Mesenchymal stem cell (in vitro differentiated cells and primary cell): ENCODE data around the gene GULP1.
"Not testable (repeated sequence)": the region's sequence is repeated elsewhere in the genome, so short reads cannot be mapped to it uniquely, and the experiment has no call there.

Source experiments
- DNase-seq: peaks from one replicate; pipeline ENCODE4 v3.0.0-alpha.2; 2013
- H2AFZ ChIP-seq: one replicate; pipeline ENCODE4 v1.6.1; 2013; ENCODE audit warnings: low read depth, mild to moderate bottlenecking, control low read depth, inconsistent platforms, low read length, moderate library complexity
- H2AK5ac ChIP-seq: 2 replicates; pipeline ENCODE4 v1.6.1; 2013; ENCODE audit warnings: low read length, moderate library complexity, mild to moderate bottlenecking, inconsistent platforms; ENCODE audit not compliant: severe bottlenecking
- H2BK120ac ChIP-seq: one replicate; pipeline ENCODE4 v1.6.1; 2013; ENCODE audit warnings: low read depth, mild to moderate bottlenecking, inconsistent platforms, low read length, moderate library complexity
- H2BK12ac ChIP-seq, 2 experiments: one replicate each; pipeline ENCODE4 v1.6.1; 2013; ENCODE audit warnings: inconsistent platforms in 2 of 2, low read length in 2 of 2, mild to moderate bottlenecking in 2 of 2, moderate library complexity in 2 of 2, control low read depth in 1 of 2
- H2BK15ac ChIP-seq: one replicate; pipeline ENCODE4 v1.6.1; 2013; ENCODE audit warnings: mild to moderate bottlenecking, low read depth, inconsistent platforms; ENCODE audit not compliant: poor library complexity, severe bottlenecking
- H2BK5ac ChIP-seq: 2 replicates; pipeline ENCODE4 v1.6.1; 2013; ENCODE audit warnings: low read depth, mild to moderate bottlenecking, low read length, control low read depth, inconsistent platforms; ENCODE audit not compliant: poor library complexity, severe bottlenecking
- H3K14ac ChIP-seq, 2 experiments: one replicate each; pipeline ENCODE4 v1.6.1; 2013; ENCODE audit warnings: inconsistent platforms in 2 of 2, low read length in 2 of 2, control low read depth in 1 of 2, mild to moderate bottlenecking in 1 of 2, moderate library complexity in 1 of 2
- H3K18ac ChIP-seq, 2 experiments: one replicate each; pipeline ENCODE4 v1.6.1; 2013; ENCODE audit warnings: inconsistent platforms in 2 of 2, low read length in 2 of 2, control low read depth in 1 of 2, low read depth in 1 of 2, mild to moderate bottlenecking in 1 of 2
- H3K23ac ChIP-seq, 2 experiments: one replicate each; pipeline ENCODE4 v1.6.1; 2013; ENCODE audit warnings: inconsistent platforms in 2 of 2, low read length in 2 of 2, mild to moderate bottlenecking in 2 of 2, moderate library complexity in 2 of 2, control low read depth in 1 of 2
- H3K27ac ChIP-seq: 2 replicates; pipeline ENCODE4 v1.5.1; 2013; ENCODE audit warnings: mild to moderate bottlenecking, moderate library complexity, low read length, control low read depth, inconsistent platforms; ENCODE audit not compliant: poor library complexity, severe bottlenecking
- H3K27me3 ChIP-seq, 2 experiments: 2 replicates each; pipeline versions ENCODE4 v1.6.1 to v1.7.0; 2013; ENCODE audit warnings: low read length in 2 of 2, mild to moderate bottlenecking in 2 of 2, moderate library complexity in 2 of 2, control low read depth in 1 of 2, inconsistent platforms in 1 of 2; ENCODE audit not compliant: control insufficient read depth in 1 of 2, insufficient read depth in 1 of 2
- H3K36me3 ChIP-seq, 2 experiments: 2 replicates each; pipeline versions ENCODE4 v1.6.1 to v1.7.0; 2013; ENCODE audit warnings: low read length in 2 of 2, control low read depth in 1 of 2, inconsistent platforms in 1 of 2, low read depth in 1 of 2, mild to moderate bottlenecking in 1 of 2; ENCODE audit not compliant: insufficient read depth in 2 of 2, control insufficient read depth in 1 of 2
- H3K4ac ChIP-seq, 2 experiments: one replicate each; pipeline ENCODE4 v1.6.1; 2013; ENCODE audit warnings: inconsistent platforms in 2 of 2, low read length in 2 of 2, mild to moderate bottlenecking in 2 of 2, moderate library complexity in 2 of 2, control low read depth in 1 of 2, low read depth in 1 of 2
- H3K4me1 ChIP-seq: 2 replicates; pipeline ENCODE4 v1.6.1; 2013; ENCODE audit warnings: low read depth, low read length, control low read depth; ENCODE audit not compliant: control insufficient read depth, insufficient read depth
- H3K4me2 ChIP-seq: 2 replicates; pipeline ENCODE4 v1.6.1; 2013; ENCODE audit warnings: low read length, mild to moderate bottlenecking, inconsistent platforms; ENCODE audit not compliant: poor library complexity, severe bottlenecking
- H3K4me3 ChIP-seq, 2 experiments: 2 replicates each; pipeline versions ENCODE4 v1.5.1 to v1.7.0; 2013; ENCODE audit warnings: low read length in 2 of 2, mild to moderate bottlenecking in 2 of 2, control low read depth in 1 of 2, low read depth in 1 of 2; ENCODE audit not compliant: insufficient read depth in 1 of 2
- H3K79me1 ChIP-seq: replicated peaks from 2 replicates; pipeline ENCODE4 v1.6.1; 2013; ENCODE audit warnings: mild to moderate bottlenecking, control low read depth, low read length, inconsistent platforms; ENCODE audit not compliant: poor library complexity, severe bottlenecking
- H3K9ac ChIP-seq: 2 replicates; pipeline ENCODE4 v1.7.0; 2013; ENCODE audit warnings: mild to moderate bottlenecking, low read length, moderate library complexity
- H3K9me3 ChIP-seq: 2 replicates; pipeline ENCODE4 v1.7.0; 2013; ENCODE audit warnings: mild to moderate bottlenecking, low read length; ENCODE audit not compliant: control insufficient read depth
- H4K8ac ChIP-seq: one replicate; pipeline ENCODE4 v1.6.1; 2013; ENCODE audit warnings: inconsistent platforms, mild to moderate bottlenecking, low read length, moderate library complexity
- H4K91ac ChIP-seq: one replicate; pipeline ENCODE4 v1.6.1; 2013; ENCODE audit warnings: mild to moderate bottlenecking, low read length, inconsistent platforms
- WGBS: methylation state at CpG from one replicate; pipeline ENCODE4 v1.1.7; 2013; ENCODE audit warnings: mixed read lengths; 5-methylcytosine and 5-hydroxymethylcytosine counted together

Gene GULP1

GRCh38 chr2:188459061-188459460 is 167.4 kb downstream of the GULP1 start:
- Histone ChIP-seq H3K36me3 (no peaks in the 10 kb centered on the region), H2AK5ac (no peak overlapping the region), H3K9ac (no peak overlapping the region), H4K8ac (no peak overlapping the region), H2BK12ac (no peak overlapping the region), H3K27me3 (no peaks in the 10 kb centered on the region), H4K91ac (no peak overlapping the region), H2BK120ac (no peak overlapping the region), H3K18ac (no peak overlapping the region), H3K4me2 (no peak overlapping the region), H3K23ac (no peak overlapping the region), H2BK15ac (no peak overlapping the region), H3K4me3 (no peak overlapping the region), H3K4ac (no peak overlapping the region), H3K27ac (no peak overlapping the region), H3K9me3 (no peaks in the 10 kb centered on the region), H2BK5ac (no peak overlapping the region), H3K4me1 (no peaks in the 10 kb centered on the region), H3K14ac (no peak overlapping the region), H2AFZ (no peak overlapping the region), H3K79me1 (peaks cover 14% of the 10 kb centered on the region)
- DNase-seq, result no peak
- 100% methylated on average over 1 of the region's 2 CpGs for WGBS

GRCh38 chr2:188466078-188466477 is 174.4 kb downstream of the GULP1 start:
- peaks cover 16% of the 10 kb centered on the region for H3K79me1 ChIP-seq
- H3K4ac ChIP-seq, H2AK5ac ChIP-seq, H3K4me3 ChIP-seq, H4K8ac ChIP-seq, H3K9me3 ChIP-seq, H2BK5ac ChIP-seq, H4K91ac ChIP-seq, H3K4me1 ChIP-seq, H3K36me3 ChIP-seq, H3K4me2 ChIP-seq, H2BK12ac ChIP-seq, H3K9ac ChIP-seq, H3K23ac ChIP-seq, H2AFZ ChIP-seq, H3K27ac ChIP-seq, H3K18ac ChIP-seq, H3K27me3 ChIP-seq, H3K14ac ChIP-seq, H2BK15ac ChIP-seq, H2BK120ac ChIP-seq: not testable (repeated sequence)
- peak; percentile 13 for DNase-seq
- WGBS, result 63% methylated on average over 1 of the region's 3 CpGs

DNA sequence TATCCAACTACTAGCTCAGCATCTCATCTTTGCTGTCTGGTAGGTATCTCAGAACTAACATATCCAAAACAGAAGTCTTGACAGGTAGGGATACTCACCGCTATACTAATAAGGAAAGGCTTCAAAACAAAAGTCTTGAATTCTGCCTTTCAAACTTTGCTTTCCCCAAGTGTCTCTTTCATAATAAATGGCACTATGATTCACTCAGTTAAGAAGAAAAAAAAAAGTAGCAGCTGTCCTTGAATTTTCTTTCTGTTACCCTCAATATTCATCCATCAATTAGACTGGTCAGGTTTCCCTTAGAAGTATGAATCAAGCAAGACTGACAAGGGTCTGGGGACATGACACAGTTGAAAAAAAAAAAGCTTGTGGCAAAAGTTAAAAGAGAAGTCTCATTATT is 175.1 kb downstream of the GULP1 start:
- H3K9me3 ChIP-seq, result peaks cover 5% of the 10 kb centered on the region
- H3K9ac ChIP-seq, result no peak overlapping the region
- H3K14ac ChIP-seq, result no peak overlapping the region
- no peak overlapping the region for H3K18ac ChIP-seq
- no peak overlapping the region for H2AFZ ChIP-seq
- H2BK15ac ChIP-seq, result no peak overlapping the region
- no peak overlapping the region for H3K27ac ChIP-seq
- H2BK12ac ChIP-seq, result no peak overlapping the region
- no peaks in the 10 kb centered on the region for H3K36me3 ChIP-seq
- H2BK120ac ChIP-seq, result no peak overlapping the region
- peak; percentile 8 for DNase-seq
- H3K27me3 ChIP-seq, result no peaks in the 10 kb centered on the region
- no peak overlapping the region for H3K4me2 ChIP-seq
- H2AK5ac ChIP-seq, result no peak overlapping the region
- H3K4me1 ChIP-seq, result no peaks in the 10 kb centered on the region
- no peak overlapping the region for H4K8ac ChIP-seq
- no peak overlapping the region for H3K23ac ChIP-seq
- peaks cover 14% of the 10 kb centered on the region for H3K79me1 ChIP-seq
- no peak overlapping the region for H2BK5ac ChIP-seq
- H3K4ac ChIP-seq, result no peak overlapping the region
- H3K4me3 ChIP-seq, result no peak overlapping the region
- 100% methylated on average over 1 of the region's 1 CpG for WGBS
- no peak overlapping the region for H4K91ac ChIP-seq

GRCh38 chr2:188471166-188471565 is 179.5 kb downstream of the GULP1 start:
- 80% methylated on average over 1 of the region's 4 CpGs for WGBS
- no peak overlapping the region for H2AK5ac ChIP-seq
- H2AFZ ChIP-seq, result no peak overlapping the region

More at GRCh38 chr2:188471166-188471565, 179.5 kb downstream of the GULP1 start:
- Histone ChIP-seq H3K4ac (no peak overlapping the region), H3K14ac (no peak overlapping the region), H3K23ac (no peak overlapping the region), H3K9me3 (peaks cover 5% of the 10 kb centered on the region), H3K36me3 (peaks cover 0 to 4% of the 10 kb centered on the region in 2 experiments), H3K18ac (no peak overlapping the region), H3K4me1 (peaks cover 1% of the 10 kb centered on the region), H3K79me1 (peaks cover 15% of the 10 kb centered on the region), H3K27me3 (no peaks in the 10 kb centered on the region), H3K9ac (no peak overlapping the region), H4K8ac (no peak overlapping the region), H2BK5ac (no peak overlapping the region), H2BK12ac (no peak overlapping the region), H3K27ac (no peak overlapping the region), H2BK120ac (no peak overlapping the region), H2BK15ac (no peak overlapping the region), H3K4me3 (no peak overlapping the region), H4K91ac (no peak overlapping the region), H3K4me2 (no peak overlapping the region)
- no peak for DNase-seq
